Activated CD4-positive, alpha-beta T cell treated with anti-CD3 and anti-CD28 coated beads for 36 hours (primary cell): ENCODE measurements around the gene ZNF532. TPM values are rescaled to one million over a fixed set of nuclear protein-coding genes. Genes with fewer than 3 reads are reported as not detected.
A peak's percentile ranks its signal among the peaks of the same experiment; 100 is the strongest.

ENCODE experiments used
- ATAC-seq: fragments of 200-7000 bp; cut with Tn5 transposase; one replicate; pipeline ENCODE4 v1.10.0; 2021; ENCODE audit warnings: mild to moderate bottlenecking, moderate library complexity
- CTCF ChIA-PET: fragments of 350-600 bp; sonication (Branson Sonifier 250); formaldehyde crosslinking; loops from one replicate; lab custom pipeline; 2021; ENCODE audit warnings: antibody characterized with exemption; lab: Charles Lee
- POLR2A ChIA-PET: fragments of 350-600 bp; sonication (Branson Sonifier 250); formaldehyde crosslinking; loops from one replicate; lab custom pipeline; 2021; ENCODE audit warnings: antibody characterized with exemption, inconsistent platforms; lab: Charles Lee
- DNase-seq: peaks from one replicate; pipeline ENCODE4 v3.0.0-alpha.2; 2020
- H3K27ac Mint-ChIP-seq: one replicate; pipeline ENCODE4 v1.8.0; 2021; ENCODE audit warnings: mixed read lengths
- H3K27me3 Mint-ChIP-seq: one replicate; pipeline ENCODE4 v1.8.0; 2021; ENCODE audit warnings: mixed read lengths
- H3K36me3 Mint-ChIP-seq: one replicate; pipeline ENCODE4 v1.8.0; 2021; ENCODE audit warnings: low read depth, mixed read lengths
- H3K4me1 Mint-ChIP-seq: one replicate; pipeline ENCODE4 v1.8.0; 2021; ENCODE audit warnings: mixed read lengths
- H3K4me3 Mint-ChIP-seq: one replicate; pipeline ENCODE4 v1.8.0; 2021; ENCODE audit warnings: mild to moderate bottlenecking, moderate library complexity, mixed read lengths
- H3K9me3 Mint-ChIP-seq: one replicate; pipeline ENCODE4 v1.8.0; 2021; ENCODE audit warnings: low read depth, mixed read lengths
- intact Hi-C, 2 experiments: fragments of 100-400 bp; cut with DNase I in 1 of 2; cut with micrococcal nuclease in 1 of 2; formaldehyde crosslinking; loops; one replicate each; pipeline versions ENCODE4 v1.14.2 to v1.15.1; 2022 to 2024; cut with DNase I, micrococcal nuclease
- total RNA-seq, 2 experiments: library from RNA; stranded (reverse); gene quantifications; one replicate each; pipeline ENCODE4 v1.2.3, GENCODE V29; 2021

Gene ZNF532
- total RNA-seq, 2 experiments from 2014 or later = 7.7 to 11.3 TPM

- ChIA-PET CTCF (interaction anchor here (0.5 to 0.6 kb wide), 2 partner anchors 22 to 48 kb away, joined by 3 read pairs; no protein-coding TSS in a partner anchor), POLR2A (no interaction called here)
- ATAC-seq (no peak), DNase-seq (no peak)
- Mint-ChIP-seq H3K27me3 (peaks cover 14% of the 10 kb centered on the region), H3K36me3 (peaks cover 7% of the 10 kb centered on the region), H3K27ac (no peak overlapping the region), H3K9me3 (peaks cover 3% of the 10 kb centered on the region), H3K4me3 (no peak overlapping the region), H3K4me1 (no peaks in the 10 kb centered on the region)
- intact Hi-C loops = no loop called here
These were observed 118.8 kb downstream of the ZNF532 start for GRCh38 chr18:58983260-58984155.

- no peak overlapping the region for H3K27ac Mint-ChIP-seq
- DNase-seq = no peak
- H3K27me3 Mint-ChIP-seq = peaks cover 17% of the 10 kb centered on the region
- ATAC-seq = no peak
- intact Hi-C loops = no loop called here
- peaks cover 16% of the 10 kb centered on the region for H3K4me1 Mint-ChIP-seq
- ChIA-PET CTCF (interaction anchor here (0.6 kb wide), 2 partner anchors 27 to 84 kb away, joined by 3 to 4 read pairs; no protein-coding TSS in a partner anchor), POLR2A (no interaction called here)
- peaks cover 10% of the 10 kb centered on the region for H3K9me3 Mint-ChIP-seq
- peaks cover 4% of the 10 kb centered on the region for H3K36me3 Mint-ChIP-seq
- H3K4me3 Mint-ChIP-seq = no peak overlapping the region
These were observed 123.9 kb downstream of the ZNF532 start for GRCh38 chr18:58988600-58988999.

GRCh38 chr18:58989184-58989759 is 124.6 kb downstream of the ZNF532 start:
- Mint-ChIP-seq H3K27ac (no peak overlapping the region), H3K4me3 (no peak overlapping the region), H3K4me1 (peaks cover 16% of the 10 kb centered on the region), H3K36me3 (no peaks in the 10 kb centered on the region), H3K27me3 (peaks cover 17% of the 10 kb centered on the region), H3K9me3 (peaks cover 10% of the 10 kb centered on the region)
- ATAC-seq = no peak
- CTCF ChIA-PET = no interaction called here
- no peak for DNase-seq
- intact Hi-C loops = no loop called here
- POLR2A ChIA-PET = no interaction called here

- Mint-ChIP-seq H3K27me3 (peaks cover 20% of the 10 kb centered on the region), H3K4me3 (no peak overlapping the region), H3K9me3 (peaks cover 10% of the 10 kb centered on the region), H3K36me3 (no peaks in the 10 kb centered on the region), H3K4me1 (peaks cover 16% of the 10 kb centered on the region), H3K27ac (no peak overlapping the region)
- ChIA-PET POLR2A (no interaction called here), CTCF (no interaction called here)
- intact Hi-C loops = no loop called here
- ATAC-seq = no peak
- no peak for DNase-seq
These were observed 126.0 kb downstream of the ZNF532 start for GRCh38 chr18:58990720-58991119.

GRCh38 chr18:58991167-58991798 is 126.6 kb downstream of the ZNF532 start:
- H3K4me1 Mint-ChIP-seq = peaks cover 16% of the 10 kb centered on the region
- H3K27me3 Mint-ChIP-seq = peaks cover 24% of the 10 kb centered on the region
- ChIA-PET POLR2A (no interaction called here), CTCF (no interaction called here)
- intact Hi-C loops = no loop called here
- peak; percentile 61 for ATAC-seq
- DNase-seq = peak; percentile 11
- no peaks in the 10 kb centered on the region for H3K36me3 Mint-ChIP-seq
- no peak overlapping the region for H3K27ac Mint-ChIP-seq
- H3K4me3 Mint-ChIP-seq = no peak overlapping the region
- H3K9me3 Mint-ChIP-seq = peaks cover 10% of the 10 kb centered on the region

- Mint-ChIP-seq H3K4me3 (no peak overlapping the region), H3K27me3 (peaks cover 22% of the 10 kb centered on the region), H3K9me3 (peaks cover 6% of the 10 kb centered on the region), H3K4me1 (peaks cover 16% of the 10 kb centered on the region), H3K27ac (no peak overlapping the region), H3K36me3 (no peaks in the 10 kb centered on the region)
- intact Hi-C loops = no loop called here
- CTCF ChIA-PET = no interaction called here
- POLR2A ChIA-PET = no interaction called here
- ATAC-seq (no peak), DNase-seq (no peak)
These were observed 127.9 kb downstream of the ZNF532 start for GRCh38 chr18:58992301-58993231.

GRCh38 chr18:58993260-58993659 is 128.6 kb downstream of the ZNF532 start:
- no peaks in the 10 kb centered on the region for H3K36me3 Mint-ChIP-seq
- no peak overlapping the region for H3K4me3 Mint-ChIP-seq
- CTCF ChIA-PET = no interaction called here
- no peak overlapping the region for H3K27ac Mint-ChIP-seq
- intact Hi-C loops = no loop called here
- ATAC-seq = no peak
- peaks cover 16% of the 10 kb centered on the region for H3K4me1 Mint-ChIP-seq
- no peak for DNase-seq
- peaks cover 22% of the 10 kb centered on the region for H3K27me3 Mint-ChIP-seq
- H3K9me3 Mint-ChIP-seq = peaks cover 6% of the 10 kb centered on the region
- POLR2A ChIA-PET = no interaction called here

GRCh38 chr18:58995663-58996062 is 131.0 kb downstream of the ZNF532 start:
- H3K27me3 Mint-ChIP-seq = peaks cover 19% of the 10 kb centered on the region
- H3K36me3 Mint-ChIP-seq = no peaks in the 10 kb centered on the region
- no peak for DNase-seq
- H3K4me1 Mint-ChIP-seq = peaks cover 16% of the 10 kb centered on the region
- ChIA-PET CTCF (no interaction called here), POLR2A (no interaction called here)
- ATAC-seq = no peak
- H3K4me3 Mint-ChIP-seq = no peak overlapping the region
- intact Hi-C loops = no loop called here
- no peaks in the 10 kb centered on the region for H3K9me3 Mint-ChIP-seq
- no peak overlapping the region for H3K27ac Mint-ChIP-seq

GRCh38 chr18:58996131-58996641 is 131.5 kb downstream of the ZNF532 start:
- DNase-seq (no peak), ATAC-seq (no peak)
- H3K4me1 Mint-ChIP-seq = peaks cover 12% of the 10 kb centered on the region

GRCh38 chr18:58996696-58997095 is 132.0 kb downstream of the ZNF532 start:
- Mint-ChIP-seq H3K4me3 (no peak overlapping the region), H3K36me3 (no peaks in the 10 kb centered on the region), H3K9me3 (no peaks in the 10 kb centered on the region), H3K4me1 (peaks cover 7% of the 10 kb centered on the region), H3K27me3 (peaks cover 19% of the 10 kb centered on the region), H3K27ac (no peak overlapping the region)
- DNase-seq (no peak), ATAC-seq (no peak)
- intact Hi-C loops = no loop called here
- CTCF ChIA-PET = no interaction called here
- POLR2A ChIA-PET = no interaction called here

More at GRCh38 chr18:58996131-58996641, 131.5 kb downstream of the ZNF532 start:
- Mint-ChIP-seq H3K4me3 (no peak overlapping the region), H3K9me3 (no peaks in the 10 kb centered on the region), H3K27me3 (peaks cover 19% of the 10 kb centered on the region), H3K36me3 (no peaks in the 10 kb centered on the region), H3K27ac (no peak overlapping the region)
- intact Hi-C loops = no loop called here
- CTCF ChIA-PET = no interaction called here
- POLR2A ChIA-PET = no interaction called here
